HEK293 (cell line): ENCODE measurements around the gene LAMB4.

Experiments
- CTCF ChIA-PET: fragments of 350-600 bp; formaldehyde crosslinking; extraction: SDS; loops from one replicate; lab custom pipeline; 2021; ENCODE audit warnings: antibody characterized with exemption; lab: Yijun Ruan, JAX
- POLR2A ChIA-PET: fragments of 300-600 bp; formaldehyde crosslinking; extraction: SDS; loops from one replicate; lab custom pipeline; 2020; ENCODE audit warnings: antibody characterized with exemption, inconsistent platforms; lab: Yijun Ruan, JAX
- H3K27ac ChIP-seq: fragments of 200-500 bp; sonication (Bioruptor generic); 2 replicates; pipeline ENCODE4 v1.5.1; 2014; ENCODE audit warnings: low read depth, low read length, control low read depth, inconsistent platforms; ENCODE audit errors: extremely low read depth
- H3K36me3 ChIP-seq, 2 experiments: fragments of 200-500 bp in 1 of 2; sonication (Bioruptor generic) in 1 of 2; 1 replicate in 1 of 2; 2 replicates in 1 of 2; pipeline ENCODE4 v1.5.1; 2014 to 2017; ENCODE audit warnings: inconsistent platforms in 2 of 2, low read length in 2 of 2; ENCODE audit not compliant: control insufficient read depth in 2 of 2, insufficient read depth in 1 of 2
- H3K4me1 ChIP-seq: fragments of 200-500 bp; sonication (Bioruptor generic); 2 replicates; pipeline ENCODE4 v1.5.1; 2014; ENCODE audit warnings: mild to moderate bottlenecking, low read length, inconsistent platforms; ENCODE audit not compliant: control insufficient read depth, insufficient read depth
- H3K4me3 ChIP-seq: 2 replicates; pipeline ENCODE4 v1.5.1; 2011; ENCODE audit warnings: low read depth, mild to moderate bottlenecking, control low read depth, low read length, moderate library complexity
- H3K9me3 ChIP-seq: fragments of 200-500 bp; sonication (Bioruptor generic); 2 replicates; pipeline ENCODE4 v1.5.1; 2014; ENCODE audit warnings: low read depth, low read length, inconsistent platforms; ENCODE audit not compliant: control insufficient read depth, insufficient read depth
- CTCF ChIP-seq: fragments of 450-650 bp; formaldehyde crosslinking; IDR thresholded peaks from 2 replicates; pipeline ENCODE4 v1.5.1; 2016; ENCODE audit warnings: missing biosample characterization, missing genetic modification characterization
- GLIS2 ChIP-seq: fragments of 450-650 bp; formaldehyde crosslinking; IDR thresholded peaks from 2 replicates; pipeline ENCODE4 v1.5.1; 2016; ENCODE audit warnings: missing biosample characterization, missing genetic modification characterization
- KLF7 ChIP-seq: fragments of 450-650 bp; formaldehyde crosslinking; IDR thresholded peaks from 2 replicates; pipeline ENCODE4 v1.5.1; 2016; ENCODE audit warnings: missing biosample characterization, missing genetic modification characterization, borderline replicate concordance
- RBAK ChIP-seq: fragments of 450-650 bp; formaldehyde crosslinking; IDR thresholded peaks from 2 replicates; pipeline ENCODE4 v1.5.1; 2016; ENCODE audit warnings: missing biosample characterization, missing genetic modification characterization
- SP7 ChIP-seq: fragments of 450-650 bp; formaldehyde crosslinking; IDR thresholded peaks from 2 replicates; pipeline ENCODE4 v1.5.1; 2016; ENCODE audit warnings: missing biosample characterization, missing genetic modification characterization
- TRIM28 ChIP-seq: IDR thresholded peaks from 2 replicates; pipeline ENCODE4 v1.6.1; 2011; ENCODE audit warnings: low read length, control low read depth, borderline replicate concordance
- YY2 ChIP-seq: fragments of 450-650 bp; formaldehyde crosslinking; IDR thresholded peaks from 2 replicates; pipeline ENCODE4 v1.5.1; 2016; ENCODE audit warnings: missing biosample characterization, missing genetic modification characterization
- ZNF10 ChIP-seq: fragments of 450-650 bp; formaldehyde crosslinking; IDR thresholded peaks from 2 replicates; pipeline ENCODE4 v1.5.1; 2017; ENCODE audit warnings: missing biosample characterization, missing genetic modification characterization
- ZNF16 ChIP-seq: fragments of 450-650 bp; formaldehyde crosslinking; IDR thresholded peaks from 2 replicates; pipeline ENCODE4 v1.5.1; 2016; ENCODE audit warnings: low read depth, missing biosample characterization, missing genetic modification characterization
- ZNF169 ChIP-seq: fragments of 450-650 bp; formaldehyde crosslinking; IDR thresholded peaks from 2 replicates; pipeline ENCODE4 v1.5.1; 2016; ENCODE audit warnings: missing biosample characterization, missing genetic modification characterization
- ZNF184 ChIP-seq: fragments of 450-650 bp; IDR thresholded peaks from 2 replicates; pipeline ENCODE4 v1.5.1; 2018; ENCODE audit warnings: missing biosample characterization, mild to moderate bottlenecking, missing genetic modification characterization
- ZNF214 ChIP-seq: fragments of 450-650 bp; formaldehyde crosslinking; IDR thresholded peaks from 2 replicates; pipeline ENCODE4 v1.5.1; 2017; ENCODE audit warnings: missing biosample characterization, mild to moderate bottlenecking, missing genetic modification characterization, borderline replicate concordance
- ZNF26 ChIP-seq: fragments of 450-650 bp; formaldehyde crosslinking; IDR thresholded peaks from 2 replicates; pipeline ENCODE4 v1.5.1; 2016; ENCODE audit warnings: missing biosample characterization, missing genetic modification characterization
- ZNF292 ChIP-seq: fragments of 450-650 bp; formaldehyde crosslinking; IDR thresholded peaks from 2 replicates; pipeline ENCODE4 v1.5.1; 2016; ENCODE audit warnings: low read depth, missing biosample characterization, missing genetic modification characterization, borderline replicate concordance
- ZNF394 ChIP-seq: fragments of 450-650 bp; formaldehyde crosslinking; IDR thresholded peaks from 2 replicates; pipeline ENCODE4 v1.5.1; 2016; ENCODE audit warnings: missing biosample characterization, missing genetic modification characterization, mild to moderate bottlenecking, moderate library complexity, borderline replicate concordance
- ZNF473 ChIP-seq: fragments of 450-650 bp; formaldehyde crosslinking; IDR thresholded peaks from 2 replicates; pipeline ENCODE4 v1.5.1; 2017; ENCODE audit warnings: missing biosample characterization, missing genetic modification characterization
- ZNF521 ChIP-seq: fragments of 450-650 bp; formaldehyde crosslinking; IDR thresholded peaks from 2 replicates; pipeline ENCODE4 v1.5.1; 2017; ENCODE audit warnings: missing biosample characterization, mild to moderate bottlenecking, missing genetic modification characterization
- ZNF529 ChIP-seq: fragments of 450-650 bp; formaldehyde crosslinking; IDR thresholded peaks from 2 replicates; pipeline ENCODE4 v1.5.1; 2017; ENCODE audit warnings: missing genetic modification characterization, missing biosample characterization; ENCODE audit not compliant: insufficient replicate concordance
- ZNF530 ChIP-seq: fragments of 450-650 bp; formaldehyde crosslinking; IDR thresholded peaks from 2 replicates; pipeline ENCODE4 v1.5.1; 2016; ENCODE audit warnings: low read depth, missing biosample characterization, missing genetic modification characterization
- ZNF544 ChIP-seq: fragments of 450-650 bp; formaldehyde crosslinking; IDR thresholded peaks from 2 replicates; pipeline ENCODE4 v1.5.0; 2017; ENCODE audit warnings: missing biosample characterization, missing genetic modification characterization
- ZNF558 ChIP-seq: fragments of 450-650 bp; formaldehyde crosslinking; IDR thresholded peaks from 2 replicates; pipeline ENCODE4 v1.5.1; 2016; ENCODE audit warnings: missing biosample characterization, missing genetic modification characterization
- ZNF571 ChIP-seq: fragments of 450-650 bp; formaldehyde crosslinking; IDR thresholded peaks from 2 replicates; pipeline ENCODE4 v1.5.0; 2017; ENCODE audit warnings: missing biosample characterization, missing genetic modification characterization
- ZNF701 ChIP-seq: fragments of 450-650 bp; formaldehyde crosslinking; IDR thresholded peaks from 2 replicates; pipeline ENCODE4 v1.5.1; 2016; ENCODE audit warnings: missing biosample characterization, missing genetic modification characterization
- ZNF791 ChIP-seq: fragments of 450-650 bp; formaldehyde crosslinking; IDR thresholded peaks from 2 replicates; pipeline ENCODE4 v1.5.1; 2016; ENCODE audit warnings: missing biosample characterization, missing genetic modification characterization
- ZSCAN16 ChIP-seq: fragments of 450-650 bp; formaldehyde crosslinking; IDR thresholded peaks from 2 replicates; pipeline ENCODE4 v1.5.1; 2016; ENCODE audit warnings: missing biosample characterization, missing genetic modification characterization
- ZSCAN23 ChIP-seq: fragments of 450-650 bp; formaldehyde crosslinking; IDR thresholded peaks from 2 replicates; pipeline ENCODE4 v1.5.1; 2016; ENCODE audit warnings: missing biosample characterization, missing genetic modification characterization
- ZSCAN30 ChIP-seq: fragments of 450-650 bp; IDR thresholded peaks from 2 replicates; pipeline ENCODE4 v1.5.1; 2018; ENCODE audit warnings: missing biosample characterization, mild to moderate bottlenecking, missing genetic modification characterization, moderate library complexity

The LAMB4 gene

GRCh38 chr7:108149119-108149518 lies 19.0 kb upstream of the LAMB4 start:
- Histone ChIP-seq H3K4me3 (no peak overlapping the region), H3K4me1 (no peaks in the 10 kb centered on the region), H3K36me3 (no peaks in the 10 kb centered on the region), H3K27ac (no peak overlapping the region), H3K9me3 (no peaks in the 10 kb centered on the region)
- no peak for TF ChIP-seq YY2
- TF ChIP-seq ZNF169 (tag by site-specific recombination): no peak
- no peak for TF ChIP-seq ZSCAN16 (tag by site-specific recombination)
- TF ChIP-seq ZNF529 (tag by site-specific recombination): no peak
- TF ChIP-seq ZNF292 (tag by site-specific recombination): no peak
- TF ChIP-seq ZNF521 (tag by site-specific recombination): no peak
- no peak for TF ChIP-seq RBAK (tag by site-specific recombination)
- no peak for TF ChIP-seq ZNF544
- no peak for TF ChIP-seq ZNF473 (tag by site-specific recombination)
- TF ChIP-seq CTCF: no peak
- no peak for TF ChIP-seq ZNF10
- TF ChIP-seq ZNF26 (tag by site-specific recombination): no peak
- TF ChIP-seq ZNF571 (tag by site-specific recombination): no peak
- TF ChIP-seq ZNF214 (tag by site-specific recombination): no peak
- no peak for TF ChIP-seq ZNF184 (tag by site-specific recombination)
- no peak for TF ChIP-seq ZSCAN23
- TF ChIP-seq ZNF701 (tag by site-specific recombination): no peak
- POLR2A ChIA-PET: no interaction called here
- CTCF ChIA-PET: interaction anchor here (0.8 kb wide), 1 partner anchor 348 kb away, joined by 5 read pairs; no protein-coding TSS in a partner anchor

- TF ChIP-seq ZNF521 (tag by site-specific recombination): no peak
- TF ChIP-seq KLF7: no peak
- no peak for TF ChIP-seq GLIS2 (tag by site-specific recombination)
- TF ChIP-seq SP7 (tag by site-specific recombination): no peak
- no peak for TF ChIP-seq ZNF394 (tag by site-specific recombination)
- TF ChIP-seq ZNF530 (tag by site-specific recombination): no peak
- no peak for TF ChIP-seq ZSCAN30 (tag by site-specific recombination)
- no peak for TF ChIP-seq ZNF16 (tag by site-specific recombination)
- TF ChIP-seq ZNF558: no peak
- no peak for TF ChIP-seq ZNF791 (tag by site-specific recombination)
- no peak for TF ChIP-seq TRIM28
- H3K27ac ChIP-seq: no peak overlapping the region
- H3K9me3 ChIP-seq: no peaks in the 10 kb centered on the region
- CTCF ChIA-PET: interaction anchor here (0.6 to 2.7 kb wide), 7 partner anchors 9 to 269 kb away, joined by 3 to 19 read pairs (median 6); partner anchors contain the start of gene LAMB4
- POLR2A ChIA-PET: no interaction called here
- no peak overlapping the region for H3K4me3 ChIP-seq
- no peaks in the 10 kb centered on the region for H3K36me3 ChIP-seq
- H3K4me1 ChIP-seq: no peaks in the 10 kb centered on the region
Measured at GRCh38 chr7:108147031-108147563, 16.9 kb upstream of the LAMB4 start.
